Measurements from ENCODE around the gene IMPACT.

DNA sequence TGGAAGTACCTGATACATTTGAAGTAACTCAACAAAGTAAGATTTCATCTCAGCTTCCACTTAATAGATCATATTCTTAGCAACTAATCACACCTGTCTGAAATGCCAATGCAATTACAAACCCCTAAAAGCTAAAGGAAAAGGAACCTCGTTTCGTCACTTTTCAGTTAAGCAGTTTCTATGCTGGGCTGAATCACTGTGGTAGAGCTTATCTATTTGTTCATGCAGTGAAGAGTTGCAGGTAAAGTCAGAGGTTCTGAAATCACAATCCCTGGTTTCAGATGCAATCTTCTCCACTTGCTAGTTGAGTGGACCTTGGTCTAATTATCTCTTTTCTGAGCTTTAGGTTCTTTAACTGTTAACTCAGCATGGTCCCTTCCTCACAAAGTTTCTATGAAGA lies 40.3 kb downstream of the IMPACT start:
- TF ChIP-seq, protein P1, sequence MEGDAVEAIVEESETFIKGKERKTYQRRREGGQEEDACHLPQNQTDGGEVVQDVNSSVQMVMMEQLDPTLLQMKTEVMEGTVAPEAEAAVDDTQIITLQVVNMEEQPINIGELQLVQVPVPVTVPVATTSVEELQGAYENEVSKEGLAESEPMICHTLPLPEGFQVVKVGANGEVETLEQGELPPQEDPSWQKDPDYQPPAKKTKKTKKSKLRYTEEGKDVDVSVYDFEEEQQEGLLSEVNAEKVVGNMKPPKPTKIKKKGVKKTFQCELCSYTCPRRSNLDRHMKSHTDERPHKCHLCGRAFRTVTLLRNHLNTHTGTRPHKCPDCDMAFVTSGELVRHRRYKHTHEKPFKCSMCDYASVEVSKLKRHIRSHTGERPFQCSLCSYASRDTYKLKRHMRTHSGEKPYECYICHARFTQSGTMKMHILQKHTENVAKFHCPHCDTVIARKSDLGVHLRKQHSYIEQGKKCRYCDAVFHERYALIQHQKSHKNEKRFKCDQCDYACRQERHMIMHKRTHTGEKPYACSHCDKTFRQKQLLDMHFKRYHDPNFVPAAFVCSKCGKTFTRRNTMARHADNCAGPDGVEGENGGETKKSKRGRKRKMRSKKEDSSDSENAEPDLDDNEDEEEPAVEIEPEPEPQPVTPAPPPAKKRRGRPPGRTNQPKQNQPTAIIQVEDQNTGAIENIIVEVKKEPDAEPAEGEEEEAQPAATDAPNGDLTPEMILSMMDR (IDR thresholded peaks at IDR 0.05): no peak
- TF ChIP-seq POLR2A (IDR thresholded peaks at IDR 0.05) (no peak), POLR2AphosphoS5 (IDR thresholded peaks at IDR 0.05) (no peak)
